Renal cortical epithelial cell (primary cell): ENCODE results near the gene NGEF. TPM values are rescaled to one million over a fixed set of nuclear protein-coding genes. Genes with fewer than 3 reads are reported as not detected.

Experiments
- DNase-seq: peaks from one replicate; pipeline ENCODE4 v3.0.0-alpha.2; 2011; ENCODE audit warnings: low read depth
- total RNA-seq: library from RNA; depleted of rRNA; stranded (reverse); fragments of >200 nt; gene quantifications from 2 replicates; pipeline ENCODE4 v1.2.3, GENCODE V29; 2014

The NGEF gene
- total RNA-seq, 1 donor from 2014 or later = 0.75 TPM

GRCh38 chr2:233044974-233045605 is 32.0 kb upstream of the NGEF start:
- no peak for DNase-seq

- no peak for DNase-seq
These were observed 29.5 kb upstream of the NGEF start for GRCh38 chr2:233042549-233042948.

- DNase-seq = no peak
These were observed 28.8 kb upstream of the NGEF start for GRCh38 chr2:233041722-233042323.

GRCh38 chr2:233040571-233040970 is 27.5 kb upstream of the NGEF start:
- DNase-seq = no peak

- DNase-seq = no peak
These were observed 26.9 kb upstream of the NGEF start for GRCh38 chr2:233039846-233040530.

GRCh38 chr2:233039212-233039845 is 26.3 kb upstream of the NGEF start:
- DNase-seq = peak; percentile 31

GRCh38 chr2:233037078-233037477 is 24.0 kb upstream of the NGEF start:
- peak; percentile 76 for DNase-seq

GRCh38 chr2:233036162-233036838 is 23.2 kb upstream of the NGEF start:
- DNase-seq = no peak

- DNase-seq = no peak
These were observed 22.5 kb upstream of the NGEF start for GRCh38 chr2:233035426-233036161.

- no peak for DNase-seq
These were observed 21.2 kb upstream of the NGEF start for GRCh38 chr2:233034091-233034882.

- peak; percentile 45 for DNase-seq
These were observed 20.6 kb upstream of the NGEF start for GRCh38 chr2:233033672-233034071.

GRCh38 chr2:233032551-233033320 is 19.7 kb upstream of the NGEF start, which contains the start of gene NEU2:
Gene NEU2 (plus strand): TSS chr2:233032672. CDS start chr2:233032672, 0 bp downstream.
- no peak for DNase-seq

GRCh38 chr2:233031556-233032500 is 18.8 kb upstream of the NGEF start:
- DNase-seq = no peak

GRCh38 chr2:233029321-233029720 is 16.3 kb upstream of the NGEF start:
- no peak for DNase-seq

GRCh38 chr2:233026198-233026813 is 13.2 kb upstream of the NGEF start:
- DNase-seq = peak; percentile 92

- DNase-seq = peak; percentile 40
These were observed 12.7 kb upstream of the NGEF start for GRCh38 chr2:233025706-233026105.

GRCh38 chr2:233023761-233024410 is 10.8 kb upstream of the NGEF start:
- DNase-seq = no peak
